Osteoblast (primary cell): ENCODE results near the gene PHLDA1. TPM values are rescaled to one million over a fixed set of nuclear protein-coding genes. Genes with fewer than 3 reads are reported as not detected.

Experiments used
- DNase-seq: peaks from one replicate; pipeline ENCODE4 v3.0.0; 2011; ENCODE audit warnings: low spot score, mixed read lengths; ENCODE audit not compliant: insufficient read length; ENCODE audit errors: missing footprints
- H2AFZ ChIP-seq: 2 replicates; pipeline ENCODE4 v1.6.0; 2011; ENCODE audit warnings: mild to moderate bottlenecking, low read length
- H3K27ac ChIP-seq: 2 replicates; pipeline ENCODE4 v1.5.1; 2011; ENCODE audit warnings: mild to moderate bottlenecking, low read depth, low read length, moderate library complexity
- H3K27me3 ChIP-seq: 2 replicates; pipeline ENCODE4 v1.6.0; 2012; ENCODE audit warnings: mild to moderate bottlenecking, control low read depth, inconsistent platforms, low read length, moderate library complexity; ENCODE audit not compliant: insufficient read depth
- H3K36me3 ChIP-seq: 2 replicates; pipeline ENCODE4 v1.5.1; 2011; ENCODE audit warnings: mild to moderate bottlenecking, low read length, control low read depth, moderate library complexity; ENCODE audit not compliant: insufficient read depth
- H3K4me1 ChIP-seq: 2 replicates; pipeline ENCODE4 v1.5.1; 2011; ENCODE audit warnings: mild to moderate bottlenecking, low read length, control low read depth, moderate library complexity; ENCODE audit not compliant: insufficient read depth
- H3K4me2 ChIP-seq: 2 replicates; pipeline ENCODE4 v1.6.0; 2011; ENCODE audit warnings: mild to moderate bottlenecking, low read length; ENCODE audit not compliant: insufficient read depth
- H3K4me3 ChIP-seq: fragments of 200-600 bp; sonication (generic); 3 replicates; pipeline ENCODE4 v1.5.1; 2012; ENCODE audit warnings: mild to moderate bottlenecking, low read length, inconsistent platforms; ENCODE audit not compliant: insufficient read depth
- H3K79me2 ChIP-seq: 2 replicates; pipeline ENCODE4 v1.6.0; 2012; ENCODE audit warnings: mild to moderate bottlenecking, low read length, control low read depth, inconsistent platforms; ENCODE audit not compliant: insufficient read depth
- H3K9me3 ChIP-seq: 2 replicates; pipeline ENCODE4 v1.5.1; 2011; ENCODE audit warnings: low read depth, low read length, control low read depth
- H4K20me1 ChIP-seq: 2 replicates; pipeline ENCODE4 v1.6.0; 2012; ENCODE audit warnings: mild to moderate bottlenecking, low read length, control low read depth; ENCODE audit not compliant: insufficient read depth
- CTCF ChIP-seq: IDR thresholded peaks from 2 replicates; pipeline ENCODE4 v1.5.1; 2011; ENCODE audit warnings: mild to moderate bottlenecking, low read depth, low read length, moderate library complexity; ENCODE audit errors: extremely low read depth
- total RNA-seq: library from RNA; depleted of rRNA; stranded (reverse); fragments of >200 nt; gene quantifications from 2 replicates; pipeline ENCODE4 v1.2.3, GENCODE V29; 2012

Gene PHLDA1
- total RNA-seq, 1 donor, result 111 TPM

- DNase-seq, result no peak
- H3K4me2 ChIP-seq, result no peak overlapping the region
These were observed 33.1 kb downstream of the PHLDA1 start for GRCh38 chr12:75998292-75999063.

GRCh38 chr12:75997658-75998057, 33.9 kb downstream of the PHLDA1 start:
- Histone ChIP-seq H3K27me3 (no peaks in the 10 kb centered on the region), H4K20me1 (no peaks in the 10 kb centered on the region), H3K4me1 (peaks cover 23% of the 10 kb centered on the region), H3K9me3 (no peaks in the 10 kb centered on the region), H3K79me2 (no peaks in the 10 kb centered on the region), H2AFZ (no peak overlapping the region), H3K36me3 (no peaks in the 10 kb centered on the region), H3K4me3 (no peak overlapping the region), H3K4me2 (no peak overlapping the region), H3K27ac (no peak overlapping the region)
- no peak for TF ChIP-seq CTCF
- DNase-seq, result no peak

More at GRCh38 chr12:75998292-75999063, 33.1 kb downstream of the PHLDA1 start:
- H3K9me3 ChIP-seq, result no peaks in the 10 kb centered on the region
- H3K4me1 ChIP-seq, result peaks cover 23% of the 10 kb centered on the region
- H3K27ac ChIP-seq, result peak overlapping the region; percentile 25
- H3K27me3 ChIP-seq, result no peaks in the 10 kb centered on the region
- no peak overlapping the region for H2AFZ ChIP-seq
- no peak for TF ChIP-seq CTCF
- H4K20me1 ChIP-seq, result no peaks in the 10 kb centered on the region
- no peaks in the 10 kb centered on the region for H3K36me3 ChIP-seq
- H3K4me3 ChIP-seq, result no peak overlapping the region
- no peaks in the 10 kb centered on the region for H3K79me2 ChIP-seq

- no peak overlapping the region for H3K4me2 ChIP-seq
- peaks cover 23% of the 10 kb centered on the region for H3K4me1 ChIP-seq
- no peaks in the 10 kb centered on the region for H3K27me3 ChIP-seq
- H3K27ac ChIP-seq, result peak overlapping the region; percentile 10
- H3K9me3 ChIP-seq, result no peaks in the 10 kb centered on the region
- no peak for TF ChIP-seq CTCF
- no peak overlapping the region for H3K4me3 ChIP-seq
- H3K36me3 ChIP-seq, result no peaks in the 10 kb centered on the region
- no peaks in the 10 kb centered on the region for H4K20me1 ChIP-seq
- peak; percentile 23 for DNase-seq
- H2AFZ ChIP-seq, result peak overlapping the region; percentile 2
- H3K79me2 ChIP-seq, result no peaks in the 10 kb centered on the region
These were observed 34.6 kb downstream of the PHLDA1 start for GRCh38 chr12:75996861-75997447.

GRCh38 chr12:75995691-75996090, 35.9 kb downstream of the PHLDA1 start:
- Histone ChIP-seq H3K79me2 (no peaks in the 10 kb centered on the region), H3K9me3 (no peaks in the 10 kb centered on the region), H3K36me3 (no peaks in the 10 kb centered on the region), H3K4me2 (no peak overlapping the region), H3K27ac (no peak overlapping the region), H3K27me3 (no peaks in the 10 kb centered on the region), H3K4me1 (peaks cover 23% of the 10 kb centered on the region), H4K20me1 (no peaks in the 10 kb centered on the region), H2AFZ (no peak overlapping the region), H3K4me3 (no peak overlapping the region)
- TF ChIP-seq CTCF, result no peak
- DNase-seq, result no peak
